Gastroesophageal sphincter (tissue), 4 donors: ENCODE measurements around the gene SMAD3. TPM values are rescaled to one million over a fixed set of nuclear protein-coding genes. Genes with fewer than 3 reads are reported as not detected.
A peak's percentile ranks its signal among the peaks of the same experiment; 100 is the strongest.

ENCODE experiments used
- ATAC-seq: fragments of 150-250 bp; one replicate; pipeline ENCODE4 v1.9.1; 2016; ENCODE audit warnings: mild to moderate bottlenecking, moderate library complexity
- H3K27ac ChIP-seq, 4 donors: fragments of 200-600 bp; sonication (generic) in 3 of 4; 1 replicate in 3 of 4; 2 replicates in 1 of 4; pipeline ENCODE4 v1.5.1; 2016 to 2019
- H3K27me3 ChIP-seq: fragments of 200-600 bp; sonication (generic); one replicate; pipeline ENCODE4 v1.5.1; 2019
- H3K36me3 ChIP-seq, 2 donors: fragments of 200-600 bp; sonication (generic); one replicate each; pipeline ENCODE4 v1.5.1; 2019; ENCODE audit warnings: control low read depth in 1 of 2
- H3K4me1 ChIP-seq, 3 donors: fragments of 200-600 bp; sonication (generic); 1 replicate in 2 of 3; 2 replicates in 1 of 3; pipeline ENCODE4 v1.5.1; 2016 to 2019; ENCODE audit warnings: control low read depth in 2 of 3
- H3K4me3 ChIP-seq, 2 donors: fragments of 200-600 bp; sonication (generic); one replicate each; pipeline ENCODE4 v1.5.1; 2019; ENCODE audit warnings: mild to moderate bottlenecking in 1 of 2, moderate library complexity in 1 of 2
- H3K9me3 ChIP-seq, 3 donors: fragments of 200-600 bp; sonication (generic); one replicate each; pipeline ENCODE4 v1.5.1; 2017 to 2019; ENCODE audit warnings: control low read depth in 2 of 3
- CTCF ChIP-seq, 4 experiments: fragments of 200-600 bp in 2 of 4; fragments of 450-650 bp in 2 of 4; sonication (generic) in 1 of 4; IDR thresholded peaks; one replicate each; pipeline ENCODE4 v1.5.1; 2017 to 2019; ENCODE audit warnings: antibody characterized with exemption in 4 of 4, mild to moderate bottlenecking in 2 of 4, moderate library complexity in 2 of 4
- EP300 ChIP-seq: sonication (generic); formaldehyde crosslinking; IDR thresholded peaks from one replicate; pipeline ENCODE4 v1.6.1; 2017; ENCODE audit warnings: antibody characterized with exemption, mild to moderate bottlenecking
- POLR2A ChIP-seq, 2 donors: fragments of 450-650 bp; IDR thresholded peaks; one replicate each; pipeline ENCODE4 v1.6.1; 2017; ENCODE audit warnings: antibody characterized with exemption in 2 of 2, mild to moderate bottlenecking in 2 of 2, moderate library complexity in 1 of 2
- POLR2AphosphoS5 ChIP-seq: sonication (generic); formaldehyde crosslinking; IDR thresholded peaks from one replicate; pipeline ENCODE4 v1.6.1; 2017; ENCODE audit warnings: antibody characterized with exemption
- WGBS, 2 donors: methylation state at CpG; one replicate each; pipeline ENCODE4 v1.1.5; 2018; ENCODE audit warnings: low coverage in 1 of 2; 5-methylcytosine and 5-hydroxymethylcytosine counted together
- total RNA-seq, 4 donors: library from RNA; depleted of rRNA; stranded (reverse); fragments of >200 nt; gene quantifications; one replicate each; pipeline ENCODE4 v1.1.0, GENCODE V29; 2016

The SMAD3 gene
- 10 to 100 TPM; 19.8 to 30.6 (median 25.9) TPM for total RNA-seq

GRCh38 chr15:67065531-67066005 lies at the start of gene SMAD3:
SMAD3 (plus strand) TSS chr15:67065602; CDS start chr15:67066155, 553 bp downstream.
- H3K9me3 ChIP-seq: no peaks in the 10 kb centered on the region
- peak; percentile 95 for ATAC-seq
- H3K36me3 ChIP-seq: no peaks in the 10 kb centered on the region
- no peaks in the 10 kb centered on the region for H3K27me3 ChIP-seq
- TF ChIP-seq CTCF (IDR thresholded peaks at IDR 0.05) (peak in 3 of 4 experiments; percentile 23 to 28 (median 23)), POLR2A (IDR thresholded peaks at IDR 0.05) (peak; percentile 84 to 92), POLR2AphosphoS5 (peak; percentile 79), EP300 (no peak)
- H3K27ac ChIP-seq: peak within 1 kb of the TSS; percentile 62 to 94 (median 85)
- peak within 1 kb of the TSS; percentile 75 to 90 for H3K4me3 ChIP-seq
- 0% methylated on average over 6 of the region's 63 CpGs; no CpG with 5 or more reads in 1 of the 2 donors for WGBS, 2 donors
- H3K4me1 ChIP-seq: peaks cover 0 to 49% (median 21%) of the 10 kb centered on the region in 3 donors

GRCh38 chr15:67017311-67017710 lies 48.1 kb upstream of the SMAD3 start:
- Histone ChIP-seq H3K36me3 (no peaks in the 10 kb centered on the region), H3K27ac (no peak overlapping the region), H3K4me3 (no peak overlapping the region), H3K9me3 (no peaks in the 10 kb centered on the region), H3K27me3 (no peaks in the 10 kb centered on the region), H3K4me1 (no peaks in the 10 kb centered on the region)
- 60 to 79% methylated on average over 3 to 4 of the region's 4 CpGs for WGBS, 2 donors
- TF ChIP-seq POLR2AphosphoS5 (no peak), POLR2A (IDR thresholded peaks at IDR 0.05) (no peak), EP300 (no peak), CTCF (IDR thresholded peaks at IDR 0.05) (no peak)
- no peak for ATAC-seq

- Histone ChIP-seq H3K27ac (no peak overlapping the region), H3K4me1 (no peaks in the 10 kb centered on the region), H3K36me3 (no peaks in the 10 kb centered on the region), H3K27me3 (no peaks in the 10 kb centered on the region), H3K4me3 (no peak overlapping the region), H3K9me3 (no peaks in the 10 kb centered on the region)
- WGBS, 2 donors: 56 to 75% methylated on average over 1 of the region's 1 CpG
- ATAC-seq: no peak
- no peak for TF ChIP-seq EP300
- no peak for TF ChIP-seq POLR2A (IDR thresholded peaks at IDR 0.05)
- TF ChIP-seq POLR2AphosphoS5: no peak
- no peak for TF ChIP-seq CTCF (IDR thresholded peaks at IDR 0.05)
These were observed 47.4 kb upstream of the SMAD3 start for GRCh38 chr15:67018026-67018425.

- no peak for TF ChIP-seq CTCF (IDR thresholded peaks at IDR 0.05)
- no peak for TF ChIP-seq EP300
- TF ChIP-seq POLR2A (IDR thresholded peaks at IDR 0.05): no peak
- no peak for TF ChIP-seq POLR2AphosphoS5
These were observed 47.0 kb upstream of the SMAD3 start for GRCh38 chr15:67018441-67018840.

GRCh38 chr15:67019069-67019468 lies 46.3 kb upstream of the SMAD3 start:
- H3K4me3 ChIP-seq: no peak overlapping the region
- H3K36me3 ChIP-seq: no peaks in the 10 kb centered on the region
- H3K4me1 ChIP-seq: peaks cover 2 to 9% (median 5%) of the 10 kb centered on the region in 3 donors
- H3K9me3 ChIP-seq: no peaks in the 10 kb centered on the region
- ATAC-seq: no peak
- TF ChIP-seq CTCF (IDR thresholded peaks at IDR 0.05) (no peak), EP300 (no peak), POLR2A (IDR thresholded peaks at IDR 0.05) (no peak), POLR2AphosphoS5 (no peak)
- H3K27ac ChIP-seq: no peak overlapping the region
- H3K27me3 ChIP-seq: no peaks in the 10 kb centered on the region
- WGBS, 2 donors: 97 to 100% methylated on average over 3 of the region's 5 CpGs

More at GRCh38 chr15:67018441-67018840, 47.0 kb upstream of the SMAD3 start:
- H3K4me1 ChIP-seq: peaks cover 0 to 3% (median 0%) of the 10 kb centered on the region in 3 donors
- WGBS, 2 donors: 60 to 92% methylated on average over 1 to 6 of the region's 10 CpGs
- no peaks in the 10 kb centered on the region for H3K9me3 ChIP-seq
- no peak overlapping the region for H3K27ac ChIP-seq
- H3K27me3 ChIP-seq: no peaks in the 10 kb centered on the region
- H3K4me3 ChIP-seq: no peak overlapping the region
- no peaks in the 10 kb centered on the region for H3K36me3 ChIP-seq
- no peak for ATAC-seq
